ENCODE measurements around the gene PRLR. TPM values are rescaled to one million over a fixed set of nuclear protein-coding genes. Genes with fewer than 3 reads are reported as not detected.
A peak's percentile ranks its signal among the peaks of the same experiment; 100 is the strongest.

PRLR gene
- total RNA-seq, 1 experiment from 2014 or later: 1.1 TPM

DNA sequence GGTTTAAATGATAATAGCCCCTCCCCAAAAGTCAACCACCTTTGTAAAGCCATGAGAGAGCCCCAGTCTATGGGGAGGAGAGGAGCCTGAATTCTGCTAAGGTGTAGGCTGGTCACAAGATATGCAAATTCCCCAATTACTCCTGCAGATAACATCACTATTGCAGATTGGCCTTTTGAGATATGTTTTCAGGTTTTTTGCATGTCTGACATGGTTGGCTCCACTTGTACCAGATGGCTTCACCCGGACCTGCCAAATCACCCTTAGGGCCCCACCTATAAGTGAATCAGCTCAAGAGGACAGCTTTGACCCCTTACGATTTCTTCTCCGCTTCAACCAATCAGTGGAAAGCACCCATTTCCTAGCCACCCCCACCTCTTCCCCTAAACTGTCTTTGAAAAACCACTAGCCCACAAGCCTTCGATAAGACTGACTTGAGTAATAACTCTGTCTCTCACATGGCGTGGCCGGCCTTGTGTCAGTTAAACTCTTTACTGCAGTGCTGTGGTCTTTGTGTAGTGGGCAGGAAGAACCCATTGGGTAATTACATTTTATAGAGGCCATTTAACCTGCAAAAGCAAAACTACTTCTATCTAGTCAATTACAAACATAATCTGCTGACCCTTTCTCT, 69.7 kb downstream of the PRLR start:
- no peak for DNase-seq (ENCODE audit: low spot score)

- peak; percentile 11 for DNase-seq (ENCODE audit: low spot score)
These were observed 70.9 kb downstream of the PRLR start for GRCh38 chr5:35159370-35159742.

- no peak for DNase-seq (ENCODE audit: low spot score)
These were observed 71.5 kb downstream of the PRLR start for GRCh38 chr5:35158622-35159369.

DNA sequence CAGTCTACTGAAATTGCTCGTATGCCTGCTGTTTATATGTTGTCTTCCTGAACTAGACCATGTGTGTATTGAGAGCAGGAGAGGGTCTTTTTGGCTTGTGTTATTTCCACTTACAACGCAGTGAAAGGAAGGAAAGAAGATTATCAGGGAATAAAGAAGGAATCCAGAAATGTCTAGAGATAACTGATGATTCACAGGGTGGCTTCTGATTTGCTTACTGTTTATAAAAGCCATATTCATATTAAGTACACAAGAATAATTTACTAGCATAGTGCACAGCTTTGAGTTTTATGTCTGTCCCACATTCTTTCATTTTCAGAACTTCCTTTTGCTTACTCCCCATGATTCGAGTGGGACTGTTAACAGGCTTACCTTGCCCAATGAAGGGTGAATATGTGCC, 72.1 kb downstream of the PRLR start:
- DNase-seq (ENCODE audit: low spot score): no peak

DNA sequence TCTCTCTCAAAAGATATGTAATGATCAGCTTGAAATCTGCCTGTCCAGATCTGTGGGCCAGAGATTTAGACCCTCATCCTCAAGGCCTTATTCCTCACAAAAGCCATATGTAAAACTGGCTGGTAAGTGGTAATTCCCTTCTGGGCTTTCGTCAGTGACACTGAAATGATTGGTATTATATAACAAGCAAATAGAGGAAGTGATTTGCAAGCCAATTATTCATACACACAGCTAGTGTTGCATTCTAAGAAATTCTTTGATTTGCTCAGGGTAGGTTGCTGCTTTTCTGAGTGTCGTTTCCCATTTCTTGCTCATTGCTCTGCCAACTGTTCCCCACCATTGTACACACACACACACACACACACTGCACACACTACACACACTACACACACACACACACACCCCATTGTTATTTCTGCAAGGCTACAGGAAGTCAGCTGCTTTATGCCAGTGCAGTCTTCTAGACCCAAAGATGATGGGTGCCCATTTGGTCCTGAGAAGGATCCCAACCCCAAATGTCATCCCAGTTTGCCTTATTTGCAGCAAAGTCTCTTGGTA, 76.8 kb downstream of the PRLR start:
- no peak for DNase-seq (ENCODE audit: low spot score)

- no peak for DNase-seq (ENCODE audit: low spot score)
These were observed 77.6 kb downstream of the PRLR start for GRCh38 chr5:35152733-35153132.

GRCh38 chr5:35151146-35151920, 79.0 kb downstream of the PRLR start:
- no peak for DNase-seq (ENCODE audit: low spot score)

DNA sequence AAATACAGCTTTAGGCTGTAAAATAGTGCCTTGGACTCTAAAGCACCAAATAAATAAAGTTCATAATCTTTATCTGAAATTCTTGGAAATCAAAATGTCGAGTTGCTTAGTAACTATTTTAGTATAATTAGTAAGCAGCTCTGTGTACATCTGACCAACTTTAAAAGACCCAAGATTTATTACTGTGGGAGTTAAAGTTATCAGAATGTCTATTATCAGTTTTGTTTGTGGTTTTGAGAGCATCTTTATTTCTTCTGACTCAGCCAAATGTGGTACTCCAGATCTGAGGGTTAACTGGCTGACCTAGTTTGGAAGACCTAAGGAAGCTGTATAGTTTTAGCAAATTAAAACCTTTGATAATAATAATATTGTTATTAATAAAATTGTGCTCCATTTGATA, 81.2 kb downstream of the PRLR start:
- no peak for DNase-seq (ENCODE audit: low spot score)

- DNase-seq (ENCODE audit: low spot score): no peak
These were observed 83.9 kb downstream of the PRLR start for GRCh38 chr5:35146406-35146805.

- no peak for DNase-seq (ENCODE audit: low spot score)
These were observed 84.5 kb downstream of the PRLR start for GRCh38 chr5:35145691-35146317.

DNA sequence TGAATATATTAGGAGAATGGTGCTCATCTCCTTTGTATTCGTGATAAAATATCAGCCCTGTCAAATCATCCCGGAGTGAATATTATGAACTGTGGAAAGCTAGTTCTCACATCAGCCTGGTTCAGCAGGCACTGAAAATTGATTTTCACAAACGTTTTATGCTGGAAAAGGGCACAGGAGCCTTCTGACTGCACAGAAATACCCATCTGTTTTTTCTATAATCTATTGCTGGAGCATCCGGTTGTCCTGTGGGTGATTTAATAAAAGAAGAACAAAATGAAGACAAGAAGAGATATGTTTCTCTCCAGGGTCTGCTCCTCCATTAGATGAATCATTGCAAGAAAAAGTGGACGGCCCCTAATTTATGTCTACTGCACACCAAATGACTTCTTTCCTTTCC, 85.3 kb downstream of the PRLR start:
- DNase-seq (ENCODE audit: low spot score): no peak

DNA sequence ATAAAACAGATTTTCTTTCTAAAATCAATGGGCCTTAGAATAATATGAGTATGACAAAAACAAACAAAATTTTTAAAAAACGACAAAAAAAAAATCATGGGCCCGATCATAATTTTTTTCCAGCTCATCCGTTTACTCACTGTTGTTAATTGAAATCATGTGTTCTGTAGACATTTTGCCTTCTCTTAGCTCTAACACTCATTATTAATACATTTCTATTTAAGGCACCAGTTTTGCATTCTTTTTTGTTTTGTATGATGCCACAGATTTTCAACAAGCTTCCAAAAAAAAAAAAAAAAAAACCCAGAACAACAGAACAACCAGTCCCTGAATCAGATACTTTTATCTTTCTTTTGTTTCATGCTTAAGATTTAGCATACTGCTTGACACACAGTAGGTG, 86.4 kb downstream of the PRLR start:
- no peak for DNase-seq (ENCODE audit: low spot score)

DNA sequence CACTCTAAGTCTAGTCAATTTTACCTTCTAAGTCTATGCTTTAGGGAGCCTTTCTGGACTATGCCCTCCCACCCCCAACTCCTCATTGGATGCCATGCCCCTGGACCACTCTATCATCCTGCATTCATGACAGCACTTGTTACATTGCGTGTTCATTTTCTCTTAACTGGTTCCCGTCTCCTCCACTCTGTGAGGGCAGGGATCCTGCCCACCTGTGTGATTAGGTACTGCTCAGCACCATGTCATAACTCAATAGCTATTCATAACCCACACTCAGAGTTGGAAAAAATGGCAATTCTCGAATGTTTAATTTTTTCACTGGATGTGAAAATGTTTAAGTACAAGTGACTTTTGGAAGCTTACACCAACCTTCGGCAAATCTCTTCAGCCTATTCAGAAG, 88.5 kb downstream of the PRLR start:
- no peak for DNase-seq (ENCODE audit: low spot score)

GRCh38 chr5:35138232-35138631, 92.1 kb downstream of the PRLR start:
- DNase-seq (ENCODE audit: low spot score): no peak

GRCh38 chr5:35136386-35136785, 93.9 kb downstream of the PRLR start:
- DNase-seq (ENCODE audit: low spot score): peak; percentile 55

DNA sequence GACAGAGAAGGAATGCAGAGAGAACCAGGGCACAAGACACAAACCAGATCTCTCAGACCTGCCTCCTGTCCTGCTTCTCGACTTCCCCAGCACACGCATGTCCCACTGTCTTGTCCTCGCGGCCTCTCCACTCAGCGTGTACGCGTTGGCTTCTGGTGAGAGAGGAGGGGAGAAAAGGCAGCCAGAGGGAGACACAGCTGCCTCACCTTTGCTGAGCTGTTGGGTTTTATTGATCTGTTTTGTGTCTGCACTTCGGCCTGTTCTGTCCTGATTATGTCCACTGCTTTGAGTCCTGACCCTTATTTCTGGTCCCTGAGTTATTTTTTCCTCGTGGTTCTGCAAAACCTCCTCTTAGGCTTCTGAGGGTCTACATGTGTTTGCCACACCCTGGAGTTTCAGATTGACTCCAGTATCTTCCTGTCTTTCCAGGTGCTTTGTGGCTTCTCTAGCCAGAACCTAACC, 95.0 kb downstream of the PRLR start:
- no peak for DNase-seq (ENCODE audit: low spot score)

GRCh38 chr5:35134278-35135030, 95.8 kb downstream of the PRLR start:
- no peak for DNase-seq (ENCODE audit: low spot score)

GRCh38 chr5:35133186-35133585, 97.1 kb downstream of the PRLR start:
- DNase-seq (ENCODE audit: low spot score): no peak

GRCh38 chr5:35131723-35132122, 98.6 kb downstream of the PRLR start:
- no peak for DNase-seq (ENCODE audit: low spot score)

- peak; percentile 90 for DNase-seq (ENCODE audit: low spot score)
These were observed 100.3 kb downstream of the PRLR start for GRCh38 chr5:35129921-35130485.

GRCh38 chr5:35129276-35129675, 101.0 kb downstream of the PRLR start:
- peak; percentile 28 for DNase-seq (ENCODE audit: low spot score)

Data from H4 (cell line).